HG03521 (cell line): ENCODE measurements around the gene PARP11.
"Not testable (repeated sequence)": the region's sequence is repeated elsewhere in the genome, so short reads cannot be mapped to it uniquely, and the experiment has no call there.

ENCODE experiments used
- ATAC-seq: cut with Tn5 transposase; IDR thresholded peaks from one replicate; pipeline ENCODE4 v1.9.1; 2021; ENCODE audit warnings: mild to moderate bottlenecking, moderate library complexity; ENCODE audit not compliant: unreplicated experiment

The PARP11 gene

DNA sequence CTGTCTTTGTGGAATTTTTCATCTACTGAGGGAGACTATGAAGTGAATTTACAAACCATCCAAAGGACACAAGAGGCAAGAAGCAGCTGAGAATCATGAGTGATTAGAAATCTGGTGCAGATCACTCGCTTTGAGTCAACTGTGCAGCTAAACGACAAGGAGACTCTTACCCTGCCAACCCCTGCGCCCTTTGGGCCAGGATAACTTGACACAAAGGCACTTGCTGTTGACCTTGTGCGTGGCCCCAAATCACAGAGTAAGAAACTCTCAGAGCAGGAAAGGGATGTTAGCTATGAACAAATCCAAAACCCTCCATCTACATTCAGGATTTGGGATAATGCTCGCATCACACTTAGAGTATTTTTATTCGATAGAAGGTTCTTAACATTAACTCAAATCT, 11.5 kb upstream of the PARP11 start:
- ATAC-seq: no peak

DNA sequence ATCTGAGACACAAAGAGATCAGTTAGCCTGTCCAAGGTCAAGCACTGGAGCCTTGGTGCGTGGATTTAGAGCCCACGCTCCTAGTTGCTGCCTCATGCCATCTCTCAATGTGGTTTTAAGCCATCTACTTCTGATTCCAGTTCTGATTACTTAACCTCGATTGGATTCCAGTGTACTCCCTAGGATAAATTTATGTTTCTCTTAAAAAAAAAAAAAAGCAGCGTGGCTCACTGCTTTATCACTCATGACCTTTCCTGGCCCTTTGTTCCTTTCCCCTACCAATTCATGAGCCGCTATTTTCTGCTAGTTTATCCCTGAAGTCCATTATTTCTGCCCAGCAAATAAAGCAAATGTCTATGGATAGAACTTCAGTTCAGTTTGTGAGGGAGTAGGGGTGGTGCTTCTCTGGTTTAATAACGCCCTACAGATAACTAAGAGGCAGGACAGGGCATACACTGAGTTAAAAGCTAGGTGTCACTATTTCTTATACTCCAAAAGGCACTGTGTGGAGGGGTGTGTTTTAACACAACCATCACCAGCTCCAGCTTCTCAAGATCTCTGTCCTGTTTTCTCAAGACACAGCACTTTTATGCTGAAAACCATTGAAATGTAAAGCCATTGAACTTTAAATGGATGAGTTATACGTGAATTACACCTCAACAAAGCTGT, 9.8 kb upstream of the PARP11 start:
- ATAC-seq: no peak

GRCh38 chr12:3882406-3882805, 9.2 kb upstream of the PARP11 start:
- ATAC-seq: no peak

- ATAC-seq: no peak
Observed at GRCh38 chr12:3881281-3881950, 8.2 kb upstream of the PARP11 start.

DNA sequence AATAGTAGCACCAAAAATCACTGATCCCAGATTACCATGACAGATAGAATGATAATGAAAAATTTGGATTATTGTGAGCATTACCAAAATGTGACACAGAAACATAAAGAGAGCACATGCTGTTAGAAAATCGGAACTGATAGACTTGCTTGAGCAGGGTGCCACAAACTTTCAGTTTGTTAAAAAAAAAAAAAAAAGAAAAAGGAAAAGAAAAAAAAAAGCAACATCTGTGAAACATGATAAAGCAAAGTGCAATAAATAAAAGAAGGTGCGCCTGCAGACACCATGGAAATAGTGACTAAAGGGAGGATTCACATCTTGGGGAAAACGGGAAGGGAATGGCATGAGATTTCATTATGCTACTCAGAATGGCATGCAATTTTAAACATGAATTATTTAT, 6.6 kb upstream of the PARP11 start:
- no peak for ATAC-seq

DNA sequence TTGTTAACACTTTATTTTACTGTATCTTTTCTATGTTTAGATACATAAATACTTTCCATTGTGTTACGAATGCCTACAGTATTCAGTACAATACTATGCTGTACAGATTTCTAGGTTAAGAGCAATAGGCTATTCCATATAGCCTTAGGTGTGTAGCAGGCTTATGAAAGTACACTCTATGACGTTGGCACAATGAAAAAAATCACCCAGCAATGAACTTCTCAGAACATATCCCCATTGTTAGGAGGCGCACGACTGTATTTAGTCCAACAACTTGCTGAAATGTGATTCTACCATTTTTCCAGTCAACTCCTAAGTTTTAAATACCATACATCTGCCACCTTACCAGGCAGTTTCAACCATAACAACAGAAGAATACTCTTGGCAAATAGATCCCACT, 1.8 kb downstream of the PARP11 start:
- ATAC-seq: no peak

- ATAC-seq: no peak
Observed at GRCh38 chr12:3869865-3870264, 3.3 kb downstream of the PARP11 start.

DNA sequence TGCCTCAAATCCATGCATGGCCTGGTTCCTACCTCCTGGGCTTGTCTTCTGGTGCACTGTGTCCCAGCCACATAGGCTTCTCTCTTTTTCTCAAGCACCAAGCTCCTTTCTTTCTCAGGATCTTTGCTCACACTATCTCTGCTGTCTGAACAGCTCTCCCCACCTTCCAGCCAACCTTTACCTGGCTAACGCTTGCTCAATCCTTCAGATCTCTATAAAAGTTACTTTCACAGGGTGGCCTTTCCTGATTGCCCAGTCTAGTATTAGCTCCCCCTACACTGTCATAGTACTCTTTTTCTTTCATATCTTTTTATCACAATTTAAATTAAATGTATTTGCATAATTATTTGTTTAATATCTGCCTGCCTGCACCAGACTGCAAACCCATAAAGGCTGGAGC, 3.8 kb downstream of the PARP11 start:
- ATAC-seq: no peak

GRCh38 chr12:3863756-3864155, 9.4 kb downstream of the PARP11 start:
- no peak for ATAC-seq

DNA sequence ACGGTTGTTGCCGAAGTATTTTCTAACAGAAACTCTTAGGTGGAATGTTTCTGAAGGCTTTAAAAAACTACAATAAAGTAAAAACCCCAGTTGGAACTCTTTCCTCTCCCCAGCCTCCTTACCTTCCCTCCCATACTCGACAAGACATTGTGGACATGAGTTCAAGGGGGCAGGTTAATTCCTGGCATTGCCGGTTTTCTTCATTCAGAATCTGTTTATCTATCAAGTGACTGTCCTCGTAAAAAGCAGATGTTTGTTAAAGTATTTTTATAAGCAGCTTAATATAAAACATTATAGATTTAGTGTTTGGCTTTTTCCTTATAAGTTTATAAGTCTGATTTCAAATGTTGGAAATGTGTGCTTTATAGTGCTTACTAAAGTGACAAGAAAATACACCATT, 30.7 kb downstream of the PARP11 start:
- ATAC-seq: no peak

DNA sequence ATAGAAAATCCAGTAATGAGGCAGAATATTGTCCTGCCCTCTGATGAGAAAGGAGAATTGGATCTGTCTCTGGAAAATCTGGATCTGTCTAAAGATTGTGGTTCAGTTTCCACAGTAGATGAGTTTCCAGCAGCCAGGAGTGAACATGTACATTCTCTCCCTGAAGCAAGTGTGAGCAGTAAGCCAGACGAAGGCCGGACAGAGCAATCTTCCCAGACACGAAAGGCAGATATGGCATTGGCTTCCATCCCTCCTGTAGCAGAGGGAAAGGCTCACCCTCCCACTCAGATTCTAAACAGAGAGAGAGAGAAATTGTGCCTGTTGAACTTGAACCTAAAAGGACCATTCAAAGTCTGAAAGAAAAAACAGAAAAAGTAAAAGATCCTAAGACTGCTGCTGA, 31.4 kb downstream of the PARP11 start:
- ATAC-seq: no peak

GRCh38 chr12:3840833-3841232, 32.4 kb downstream of the PARP11 start:
- ATAC-seq: not testable (repeated sequence)

GRCh38 chr12:3839745-3840144, 33.5 kb downstream of the PARP11 start:
- ATAC-seq: not testable (repeated sequence)

GRCh38 chr12:3838701-3839548, 34.3 kb downstream of the PARP11 start:
- ATAC-seq: not testable (repeated sequence)

DNA sequence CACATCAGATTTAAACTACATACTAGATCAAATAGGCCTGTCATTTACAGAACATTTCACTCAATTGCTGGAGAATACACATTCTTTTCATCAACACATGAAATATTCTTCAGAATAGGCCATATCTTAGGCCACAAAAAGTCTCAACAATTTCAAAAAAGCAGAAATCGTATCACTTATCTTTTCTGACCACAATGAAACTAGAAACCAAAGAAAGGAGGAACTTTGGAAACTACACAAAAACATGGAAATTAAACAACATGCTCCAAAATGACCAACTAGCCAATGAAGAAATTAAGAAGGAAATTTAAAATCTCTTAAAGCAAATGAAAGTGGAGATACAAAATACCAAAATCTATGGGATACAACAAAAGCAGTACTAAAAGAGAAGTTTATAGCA, 35.1 kb downstream of the PARP11 start:
- ATAC-seq: no peak

- ATAC-seq: no peak
Observed at GRCh38 chr12:3837049-3837448, 36.1 kb downstream of the PARP11 start.

DNA sequence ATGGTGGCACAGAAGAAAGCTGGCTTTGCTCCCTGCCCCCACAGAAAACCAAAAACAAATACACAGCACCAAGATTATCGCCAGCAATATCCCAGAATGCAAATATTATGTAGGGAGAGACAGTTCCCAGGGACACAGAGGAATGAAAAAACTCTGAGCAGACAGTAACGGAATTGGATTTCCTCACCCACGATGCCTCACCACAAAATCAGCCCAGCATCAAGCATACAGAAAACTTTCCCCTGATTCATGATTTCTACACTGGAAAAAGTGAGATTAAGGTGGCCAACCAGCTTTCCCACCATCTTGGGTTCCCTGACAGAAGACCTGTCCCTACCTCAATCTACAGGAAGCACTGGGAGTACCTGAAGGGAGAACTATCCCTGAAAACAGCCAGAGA, 36.6 kb downstream of the PARP11 start:
- ATAC-seq: no peak

DNA sequence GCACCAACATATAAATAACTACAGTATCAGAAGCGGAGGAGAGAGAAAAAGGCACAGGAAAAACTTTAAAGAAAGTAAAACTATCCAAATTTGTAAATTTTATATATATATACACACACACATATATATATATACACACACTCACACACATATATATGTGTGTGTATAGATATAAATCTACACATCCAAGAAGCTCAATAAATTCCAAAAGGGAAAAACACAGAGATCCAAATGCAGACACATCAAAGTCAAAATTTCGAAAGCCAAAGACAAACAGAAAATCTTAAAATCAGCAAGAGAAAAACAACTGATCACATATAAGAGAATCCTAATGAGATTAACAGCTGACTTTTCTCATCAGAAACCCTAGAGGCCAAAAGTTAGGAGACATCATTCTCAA, 37.3 kb downstream of the PARP11 start:
- no peak for ATAC-seq

- ATAC-seq: no peak
Observed at GRCh38 chr12:3834774-3835173, 38.4 kb downstream of the PARP11 start.

- no peak for ATAC-seq
Observed at GRCh38 chr12:3833670-3834310, 39.4 kb downstream of the PARP11 start.

GRCh38 chr12:3832738-3833137, 40.5 kb downstream of the PARP11 start:
- ATAC-seq: no peak
